ENCODE measurements around the gene CD300LD. TPM values are rescaled to one million over a fixed set of nuclear protein-coding genes. Genes with fewer than 3 reads are reported as not detected.

CD300LD gene
- total RNA-seq, 1 experiment from 2014 or later = not detected

- ChIA-PET POLR2A (no interaction called here), CTCF (interaction anchor here (1.9 kb wide), 1 partner anchor 90 kb away, joined by 10 read pairs; no protein-coding TSS in a partner anchor)
- Histone ChIP-seq H3K9me3 (ENCODE audit: control insufficient read depth, insufficient read depth, low read depth, low read length) (no peaks in the 10 kb centered on the region), H3K4me3 (ENCODE audit: low read depth in 2 of 2, low read length in 2 of 2) (no peak within 1 kb of the TSS), H3K4me1 (ENCODE audit: control insufficient read depth, insufficient read depth, low read length) (peaks cover 11% of the 10 kb centered on the region; the same call in 1 of the 2 replicates), H3K27ac (ENCODE audit: low read length) (no peak within 1 kb of the TSS), H3K36me3 (ENCODE audit: control insufficient read depth, insufficient read depth, low read length) (no peaks in the 10 kb centered on the region), H3K27me3 (ENCODE audit: control insufficient read depth, insufficient read depth, low read length) (no peaks in the 10 kb centered on the region)
- DNase-seq (ENCODE audit: low read depth, low spot score) = no peak
- no peak for ATAC-seq
- in situ Hi-C loops (cut with HindIII; ENCODE audit: low pct_unique_long_range_greater_than_20kb, low sequenced_read_pairs) (no loop called here), intact Hi-C loops (cut with micrococcal nuclease; ENCODE audit: unreplicated experiment) (loop anchor here (5.0 kb wide), 1 partner anchor 170 kb away; the partner anchor contains the start of gene RAB37)
- TF ChIP-seq SIN3A (IDR thresholded peaks at IDR 0.05; ENCODE audit: borderline replicate concordance, insufficient read depth, low read depth, low read length) = no peak
- no peak for TF ChIP-seq CTCF (IDR thresholded peaks at IDR 0.05)
- no peak for TF ChIP-seq TCF7L2 (IDR thresholded peaks at IDR 0.05; ENCODE audit: low read depth, low read length)
- no peak for TF ChIP-seq POLR2AphosphoS5 (IDR thresholded peaks at IDR 0.05; ENCODE audit: low read depth, low read length)
- TF ChIP-seq REST (IDR thresholded peaks at IDR 0.05; ENCODE audit: insufficient read depth in 1 of 2, low read depth in 2 of 2, low read length in 1 of 2) = no peak
- BruUV-seq (replicated peaks) = no TSS peak
Measured at GRCh38 chr17:74567397-74567796, 24.7 kb downstream of the CD300LD start, which contains the start of gene CD300H. Gene CD300H (minus strand): TSS chr17:74567509.

GRCh38 chr17:74566132-74566753 is 25.8 kb downstream of the CD300LD start:
- H3K36me3 ChIP-seq (ENCODE audit: control insufficient read depth, insufficient read depth, low read length) = no peaks in the 10 kb centered on the region
- H3K4me1 ChIP-seq (ENCODE audit: control insufficient read depth, insufficient read depth, low read length) = peaks cover 11% of the 10 kb centered on the region; the same call in 1 of the 2 replicates
- no peak overlapping the region for H3K27ac ChIP-seq (ENCODE audit: low read length)
- in situ Hi-C loops (cut with HindIII; ENCODE audit: low pct_unique_long_range_greater_than_20kb, low sequenced_read_pairs) = no loop called here
- ChIA-PET POLR2A (interaction anchor here (0.6 kb wide), 1 partner anchor 208 kb away, joined by 9 read pairs; no protein-coding TSS in a partner anchor), CTCF (interaction anchor here (0.6 to 1.9 kb wide), 13 partner anchors 9 to 170 kb away, joined by 3 to 10 read pairs (median 3); partner anchors contain the start of gene CD300C)
- H3K9me3 ChIP-seq (ENCODE audit: control insufficient read depth, insufficient read depth, low read depth, low read length) = no peaks in the 10 kb centered on the region
- BruUV-seq (replicated peaks) = no TSS peak
- no peak overlapping the region for H3K4me3 ChIP-seq (ENCODE audit: low read depth in 2 of 2, low read length in 2 of 2)
- ATAC-seq = peak; percentile 58
- intact Hi-C loops (cut with micrococcal nuclease; ENCODE audit: unreplicated experiment) = loop anchor here (5.0 kb wide), 1 partner anchor 171 kb away; the partner anchor contains the start of gene RAB37
- peaks cover 4% of the 10 kb centered on the region; the same call in 1 of the 2 replicates for H3K27me3 ChIP-seq (ENCODE audit: control insufficient read depth, insufficient read depth, low read length)
- TF ChIP-seq REST (IDR thresholded peaks at IDR 0.05; ENCODE audit: insufficient read depth in 1 of 2, low read depth in 2 of 2, low read length in 1 of 2) = no peak
- peak; percentile 92 for TF ChIP-seq CTCF (IDR thresholded peaks at IDR 0.05)
- no peak for TF ChIP-seq POLR2AphosphoS5 (IDR thresholded peaks at IDR 0.05; ENCODE audit: low read depth, low read length)
- no peak for TF ChIP-seq SIN3A (IDR thresholded peaks at IDR 0.05; ENCODE audit: borderline replicate concordance, insufficient read depth, low read depth, low read length)
- DNase-seq (ENCODE audit: low read depth, low spot score) = peak; percentile 27

All from Panc1 (cell line).